Measurements from ENCODE around the gene HDLBP.
A peak's percentile ranks its signal among the peaks of the same experiment; 100 is the strongest.

The HDLBP gene

GRCh38 chr2:241185961-241186360 lies 129.5 kb downstream of the HDLBP start:
- no peak for TF ChIP-seq CTCF (conservative IDR thresholded peaks at IDR 0.05; ENCODE audit: low read length)
- no peak overlapping the region for H3K4me3 ChIP-seq (ENCODE audit: low read length)
- DNase-seq (ENCODE audit: low read depth) = no peak

GRCh38 chr2:241184901-241185300 lies 130.6 kb downstream of the HDLBP start:
- TF ChIP-seq CTCF (conservative IDR thresholded peaks at IDR 0.05; ENCODE audit: low read length) = no peak
- H3K4me3 ChIP-seq (ENCODE audit: low read length) = no peak overlapping the region
- DNase-seq (ENCODE audit: low read depth) = no peak

GRCh38 chr2:241183221-241183620 lies 132.3 kb downstream of the HDLBP start:
- DNase-seq (ENCODE audit: low read depth) = no peak

GRCh38 chr2:241182531-241183133 lies 132.8 kb downstream of the HDLBP start:
- TF ChIP-seq CTCF (conservative IDR thresholded peaks at IDR 0.05; ENCODE audit: low read length) = no peak
- no peak for DNase-seq (ENCODE audit: low read depth)
- no peak overlapping the region for H3K4me3 ChIP-seq (ENCODE audit: low read length)

More at GRCh38 chr2:241183221-241183620, 132.3 kb downstream of the HDLBP start:
- no peak overlapping the region for H3K4me3 ChIP-seq (ENCODE audit: low read length)
- TF ChIP-seq CTCF (conservative IDR thresholded peaks at IDR 0.05; ENCODE audit: low read length) = no peak

GRCh38 chr2:241182126-241182525 lies 133.3 kb downstream of the HDLBP start:
- no peak for TF ChIP-seq CTCF (conservative IDR thresholded peaks at IDR 0.05; ENCODE audit: low read length)
- H3K4me3 ChIP-seq (ENCODE audit: low read length) = no peak overlapping the region
- DNase-seq (ENCODE audit: low read depth) = no peak

- TF ChIP-seq CTCF (conservative IDR thresholded peaks at IDR 0.05; ENCODE audit: low read length) = no peak
- no peak overlapping the region for H3K4me3 ChIP-seq (ENCODE audit: low read length)
- DNase-seq (ENCODE audit: low read depth) = no peak
Observed at GRCh38 chr2:241180495-241180894, 135.0 kb downstream of the HDLBP start.

- peak; percentile 43 for DNase-seq (ENCODE audit: low read depth)
- H3K4me3 ChIP-seq (ENCODE audit: low read length) = no peak overlapping the region
- no peak for TF ChIP-seq CTCF (conservative IDR thresholded peaks at IDR 0.05; ENCODE audit: low read length)
Observed at GRCh38 chr2:241179899-241180298, 135.6 kb downstream of the HDLBP start.

Measured in AG10803 (cell line).